Lung (tissue), 12 donors: ENCODE results near the gene NIPAL4. TPM values are rescaled to one million over a fixed set of nuclear protein-coding genes. Genes with fewer than 3 reads are reported as not detected.

ENCODE experiments used
- ATAC-seq: fragments of 200-7000 bp; cut with Tn5 transposase; one replicate; pipeline ENCODE4 v1.9.1; 2020; ENCODE audit warnings: moderate number of reproducible peaks; ENCODE audit not compliant: insufficient read depth, low FRiP score
- DNase-seq, 3 donors: peaks; one replicate each; pipeline ENCODE4 v3.0.0-alpha.2; 2013 to 2017
- H3K27ac ChIP-seq, 2 donors: one replicate each; pipeline ENCODE4 v1.5.1; 2013; ENCODE audit warnings: mild to moderate bottlenecking in 2 of 2, moderate library complexity in 2 of 2, control low read depth in 1 of 2, inconsistent platforms in 1 of 2, low read depth in 1 of 2, low read length in 1 of 2
- H3K27me3 ChIP-seq, 3 donors: one replicate each; pipeline ENCODE4 v1.5.1; 2013; ENCODE audit warnings: low read length in 2 of 3; ENCODE audit not compliant: control insufficient read depth in 3 of 3, insufficient read depth in 3 of 3
- H3K36me3 ChIP-seq, 4 donors: one replicate each; pipeline ENCODE4 v1.5.1; 2013; ENCODE audit warnings: low read length in 4 of 4, mild to moderate bottlenecking in 1 of 4, moderate library complexity in 1 of 4; ENCODE audit not compliant: control insufficient read depth in 4 of 4, insufficient read depth in 4 of 4
- H3K4me1 ChIP-seq, 5 donors: one replicate each; pipeline ENCODE4 v1.5.1; 2013; ENCODE audit warnings: low read length in 5 of 5, mild to moderate bottlenecking in 2 of 5, moderate library complexity in 1 of 5; ENCODE audit not compliant: control insufficient read depth in 5 of 5, insufficient read depth in 5 of 5
- H3K4me3 ChIP-seq: one replicate; pipeline ENCODE4 v1.5.1; 2013; ENCODE audit warnings: mild to moderate bottlenecking, control low read depth, moderate library complexity
- H3K9ac ChIP-seq, 2 donors: one replicate each; pipeline ENCODE4 v1.5.1; 2013; ENCODE audit warnings: low read length in 2 of 2, control low read depth in 1 of 2; ENCODE audit not compliant: insufficient read depth in 1 of 2
- H3K9me3 ChIP-seq, 4 donors: one replicate each; pipeline ENCODE4 v1.5.1; 2013; ENCODE audit warnings: low read length in 3 of 4, mild to moderate bottlenecking in 1 of 4, moderate library complexity in 1 of 4; ENCODE audit not compliant: control insufficient read depth in 4 of 4, insufficient read depth in 3 of 4
- WGBS, 2 donors: extraction: QIAGEN DNeasy Blood & Tissue Kit; methylation state at CpG; one replicate each; pipeline ENCODE4 v1.1.7; 2013; 5-methylcytosine and 5-hydroxymethylcytosine counted together
- polyA plus RNA-seq, 2 donors: library from polyadenylated mRNA; stranded (reverse); fragments of 200-250 nt; gene quantifications; one replicate each; pipeline ENCODE4 v1.2.1, GENCODE V29; 2013
- total RNA-seq, 2 donors: library from RNA; depleted of rRNA in 1 of 2; stranded (reverse); fragments of >200 nt in 1 of 2; gene quantifications; one replicate each; pipeline ENCODE4 v1.2.1, GENCODE V29; 2014 to 2021
- TF ChIP-seq, protein P1 (sequence below): IDR thresholded peaks from 2 replicates; pipeline ENCODE4 v1.5.1; 2012; ENCODE audit warnings: mild to moderate bottlenecking; ENCODE audit errors: control extremely low read depth, extremely low read depth
- donor health status: control.
- donor health status: control.
- donor health status: Bipolar disorder and iron deficiency.
- donor health status: healthy.
- donor health status: DM: yes; HTN: yes; CAD: no.

NIPAL4 gene
- total and polyA plus RNA-seq, 4 donors, result 0.04 to 1.7 (median 0.36) TPM

DNA sequence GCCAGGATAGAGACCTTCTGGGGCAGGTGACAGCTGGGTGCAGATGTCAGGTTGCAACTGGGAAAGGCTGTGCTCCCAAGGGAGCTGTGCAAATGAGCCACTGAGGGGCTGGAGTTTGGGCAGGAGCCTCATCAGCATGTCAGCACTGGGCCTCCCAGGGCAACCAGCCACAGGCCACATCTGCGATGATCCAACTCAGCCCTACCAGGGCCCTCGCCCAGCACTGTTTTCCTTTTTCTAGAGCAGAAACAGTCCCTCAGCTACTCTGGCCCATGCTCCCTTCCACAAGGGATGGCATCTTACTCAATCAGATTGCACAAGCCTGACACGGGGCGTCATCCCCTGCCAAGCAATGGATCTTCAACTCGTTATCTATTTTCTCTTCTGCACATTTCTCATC is 24.8 kb downstream of the NIPAL4 start:
- TF ChIP-seq, protein P1, sequence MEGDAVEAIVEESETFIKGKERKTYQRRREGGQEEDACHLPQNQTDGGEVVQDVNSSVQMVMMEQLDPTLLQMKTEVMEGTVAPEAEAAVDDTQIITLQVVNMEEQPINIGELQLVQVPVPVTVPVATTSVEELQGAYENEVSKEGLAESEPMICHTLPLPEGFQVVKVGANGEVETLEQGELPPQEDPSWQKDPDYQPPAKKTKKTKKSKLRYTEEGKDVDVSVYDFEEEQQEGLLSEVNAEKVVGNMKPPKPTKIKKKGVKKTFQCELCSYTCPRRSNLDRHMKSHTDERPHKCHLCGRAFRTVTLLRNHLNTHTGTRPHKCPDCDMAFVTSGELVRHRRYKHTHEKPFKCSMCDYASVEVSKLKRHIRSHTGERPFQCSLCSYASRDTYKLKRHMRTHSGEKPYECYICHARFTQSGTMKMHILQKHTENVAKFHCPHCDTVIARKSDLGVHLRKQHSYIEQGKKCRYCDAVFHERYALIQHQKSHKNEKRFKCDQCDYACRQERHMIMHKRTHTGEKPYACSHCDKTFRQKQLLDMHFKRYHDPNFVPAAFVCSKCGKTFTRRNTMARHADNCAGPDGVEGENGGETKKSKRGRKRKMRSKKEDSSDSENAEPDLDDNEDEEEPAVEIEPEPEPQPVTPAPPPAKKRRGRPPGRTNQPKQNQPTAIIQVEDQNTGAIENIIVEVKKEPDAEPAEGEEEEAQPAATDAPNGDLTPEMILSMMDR, result no peak
- no peak overlapping the region for H3K27ac ChIP-seq
- no peak overlapping the region for H3K9ac ChIP-seq
- ATAC-seq (peak; percentile 70), DNase-seq (peak in 2 of 3 donors; percentile 42 to 66)
- no peak overlapping the region for H3K4me3 ChIP-seq
- H3K9me3 ChIP-seq, result no peaks in the 10 kb centered on the region
- peaks cover 0 to 8% (median 0%) of the 10 kb centered on the region in 5 donors for H3K4me1 ChIP-seq
- peaks cover 0 to 25% (median 11%) of the 10 kb centered on the region in 4 donors for H3K36me3 ChIP-seq
- H3K27me3 ChIP-seq, result no peaks in the 10 kb centered on the region
- WGBS, 2 donors, result 25 to 65% methylated on average over 5 of the region's 5 CpGs

DNA sequence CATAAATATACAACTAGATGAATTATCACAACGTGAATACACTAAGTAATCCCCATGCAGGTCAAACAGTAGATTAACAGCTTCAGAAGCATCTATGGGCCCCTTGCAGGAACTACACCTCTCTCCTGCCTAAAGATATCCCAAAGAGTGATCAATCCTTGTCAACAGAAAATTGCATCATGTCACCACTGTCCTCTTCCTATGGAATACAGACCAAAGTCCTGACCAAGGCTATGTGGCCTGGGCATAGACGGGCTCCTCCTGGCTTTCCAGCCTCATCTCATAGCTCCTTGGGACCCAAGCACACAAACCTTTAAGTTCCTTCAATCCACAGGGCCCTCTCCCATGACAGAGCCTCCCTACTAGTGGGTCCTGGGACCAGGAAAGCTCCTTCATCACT is 25.3 kb downstream of the NIPAL4 start:
- ATAC-seq, result no peak
- H3K4me3 ChIP-seq, result no peak overlapping the region
- DNase-seq, result no peak
- H3K4me1 ChIP-seq, result peaks cover 0 to 8% (median 0%) of the 10 kb centered on the region in 5 donors
- peaks cover 3 to 24% (median 11%) of the 10 kb centered on the region in 4 donors for H3K36me3 ChIP-seq
- no peak overlapping the region for H3K9ac ChIP-seq
- WGBS, 2 donors, result 85 to 86% methylated on average over 2 of the region's 2 CpGs
- TF ChIP-seq, protein P1, result no peak
- H3K27me3 ChIP-seq, result no peaks in the 10 kb centered on the region
- peak overlapping the region in 1 of 2 donors; percentile 3 for H3K27ac ChIP-seq
- no peaks in the 10 kb centered on the region for H3K9me3 ChIP-seq

DNA sequence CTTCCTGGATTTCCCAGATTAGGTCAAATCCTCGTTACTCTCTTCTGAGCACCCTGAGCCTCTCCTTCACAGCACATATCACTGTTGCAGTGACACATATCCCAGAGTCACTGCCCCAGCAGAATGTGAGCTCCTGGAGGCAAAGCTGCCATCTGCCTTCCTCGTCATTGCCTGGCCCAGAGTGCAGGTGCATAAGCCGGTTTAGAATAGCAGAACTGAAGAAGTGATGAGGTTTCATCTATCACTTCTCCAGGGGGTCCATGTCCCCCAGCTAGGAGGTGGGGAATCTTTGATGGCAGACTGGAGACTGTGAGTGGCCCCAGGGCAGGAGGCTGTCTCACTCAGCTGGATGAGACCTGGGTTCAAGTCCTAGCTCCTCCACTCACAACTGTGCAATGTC is 25.8 kb downstream of the NIPAL4 start:
- Histone ChIP-seq H3K27me3 (no peaks in the 10 kb centered on the region), H3K4me1 (peaks cover 0 to 8% (median 0%) of the 10 kb centered on the region in 5 donors), H3K9me3 (no peaks in the 10 kb centered on the region), H3K4me3 (no peak overlapping the region), H3K27ac (peak overlapping the region in 1 of 2 donors; percentile 3), H3K36me3 (peaks cover 3 to 22% (median 11%) of the 10 kb centered on the region in 4 donors), H3K9ac (no peak overlapping the region)
- TF ChIP-seq, protein P1, result no peak
- 95 to 96% methylated on average over 3 of the region's 3 CpGs for WGBS, 2 donors
- DNase-seq (no peak), ATAC-seq (no peak)

DNA sequence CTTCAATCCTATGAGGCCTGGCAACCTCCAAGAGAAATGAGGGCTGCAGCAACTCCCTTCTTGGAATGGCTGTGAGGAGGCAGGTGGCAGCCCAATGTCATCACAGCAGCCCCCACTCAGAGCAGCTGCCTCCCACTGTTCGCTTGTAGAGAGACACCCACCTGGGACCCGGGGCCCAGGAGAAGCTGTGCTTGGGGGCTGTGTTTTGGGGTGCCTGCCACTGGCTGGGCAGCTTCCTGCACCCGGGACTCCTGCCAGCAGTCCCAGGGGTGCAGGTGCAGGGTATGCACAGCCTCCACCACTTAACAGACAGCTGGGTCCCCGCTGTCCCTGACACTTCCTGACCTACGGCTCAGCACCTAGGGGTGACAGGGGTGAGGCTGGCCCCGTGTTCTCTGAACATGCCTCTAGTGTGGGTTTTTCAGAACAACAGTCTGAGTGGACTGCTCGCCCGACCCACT is 26.2 kb downstream of the NIPAL4 start:
- no peak for DNase-seq
- no peak for ATAC-seq
- TF ChIP-seq, protein P1, result no peak
- Histone ChIP-seq H3K27ac (no peak overlapping the region), H3K4me3 (no peak overlapping the region), H3K4me1 (peaks cover 0 to 8% (median 0%) of the 10 kb centered on the region in 5 donors), H3K36me3 (peaks cover 3 to 20% (median 11%) of the 10 kb centered on the region in 4 donors), H3K27me3 (no peaks in the 10 kb centered on the region), H3K9me3 (no peaks in the 10 kb centered on the region), H3K9ac (no peak overlapping the region)
- WGBS, 2 donors, result 76 to 81% methylated on average over 8 of the region's 8 CpGs
